Neural cell (in vitro differentiated cells): Measurements from ENCODE around the gene TNS4. TPM values are rescaled to one million over a fixed set of nuclear protein-coding genes. Genes with fewer than 3 reads are reported as not detected.

Source experiments
- H2AFZ ChIP-seq: fragments of 200-600, 300-800 bp; sonication (generic), shearing (Covaris generic); 2 replicates; pipeline ENCODE4 v1.6.0; 2014; ENCODE audit warnings: low read depth, mild to moderate bottlenecking, antibody characterized with exemption, low read length, moderate library complexity
- H3F3A ChIP-seq: fragments of 200-600 bp; shearing (Covaris generic); 2 replicates; pipeline ENCODE4 v1.6.1; 2016; ENCODE audit warnings: mild to moderate bottlenecking, moderate library complexity, mixed read lengths, antibody characterized with exemption, low read length; ENCODE audit not compliant: insufficient read depth, poor library complexity, severe bottlenecking
- H3K27ac ChIP-seq: fragments of 200-600, 300-800 bp; sonication (generic), shearing (Covaris generic); 2 replicates; pipeline ENCODE4 v1.5.1; 2014; ENCODE audit warnings: mild to moderate bottlenecking, low read length, moderate library complexity
- H3K27me3 ChIP-seq: fragments of 300-800, 200-600 bp; sonication (generic), shearing (Covaris generic); 2 replicates; pipeline ENCODE4 v1.6.0; 2014; ENCODE audit warnings: mild to moderate bottlenecking, low read depth, low read length, moderate library complexity; ENCODE audit not compliant: insufficient read depth
- H3K36me3 ChIP-seq: fragments of 300-800, 200-600 bp; sonication (generic), shearing (Covaris generic); 2 replicates; pipeline ENCODE4 v1.5.1; 2014; ENCODE audit warnings: mild to moderate bottlenecking, antibody characterized with exemption, low read length, moderate library complexity; ENCODE audit not compliant: insufficient read depth
- H3K4me2 ChIP-seq: fragments of 300-800, 200-600 bp; sonication (generic), shearing (Covaris generic); 2 replicates; pipeline ENCODE4 v1.6.0; 2014; ENCODE audit warnings: mild to moderate bottlenecking, low read length
- H3K4me3 ChIP-seq: fragments of 300-800, 200-600 bp; sonication (generic), shearing (Covaris generic); 2 replicates; pipeline ENCODE4 v1.5.1; 2014; ENCODE audit warnings: mild to moderate bottlenecking, low read length, moderate library complexity
- H3K79me2 ChIP-seq: fragments of 200-600 bp; shearing (Covaris generic); replicated peaks from 2 replicates; pipeline ENCODE4 v1.6.0; 2014; ENCODE audit warnings: mild to moderate bottlenecking, low read length, moderate library complexity; ENCODE audit not compliant: insufficient read depth
- H3K9ac ChIP-seq: fragments of 300-800, 200-600 bp; sonication (generic), shearing (Covaris generic); 2 replicates; pipeline ENCODE4 v1.6.1; 2016; ENCODE audit warnings: mild to moderate bottlenecking, low read length, mixed read lengths
- H3K9me2 ChIP-seq: fragments of 200-600 bp; shearing (Covaris generic); 2 replicates; pipeline ENCODE4 v1.6.1; 2016; ENCODE audit warnings: mild to moderate bottlenecking, low read length, mixed read lengths; ENCODE audit not compliant: insufficient read depth
- H3K9me3 ChIP-seq: fragments of 200-600, 300-800 bp; sonication (generic), shearing (Covaris generic); 2 replicates; pipeline ENCODE4 v1.6.1; 2016; ENCODE audit warnings: mild to moderate bottlenecking, mixed run types, low read length, moderate library complexity, mixed read lengths
- H4K20me1 ChIP-seq: fragments of 200-600 bp; shearing (Covaris generic); 2 replicates; pipeline ENCODE4 v1.6.1; 2016; ENCODE audit warnings: mild to moderate bottlenecking, mixed run types; ENCODE audit not compliant: insufficient read depth
- CTCF ChIP-seq: fragments of 450-650 bp; IDR thresholded peaks from 2 replicates; pipeline ENCODE4 v1.5.1; 2014; ENCODE audit warnings: antibody characterized with exemption, mild to moderate bottlenecking, moderate library complexity; ENCODE audit not compliant: poor library complexity, severe bottlenecking
- EP300 ChIP-seq: fragments of 450-650 bp; conservative IDR thresholded peaks from 2 replicates; pipeline ENCODE4 v1.6.1; 2014; ENCODE audit warnings: antibody characterized with exemption, mild to moderate bottlenecking, moderate library complexity; ENCODE audit not compliant: poor library complexity, severe bottlenecking
- EZH2 ChIP-seq: fragments of 200-600, 300-800 bp; shearing (Covaris generic), sonication (generic); IDR thresholded peaks from 2 replicates; pipeline ENCODE4 v1.6.1; 2014; ENCODE audit warnings: antibody characterized with exemption, low read length, borderline replicate concordance, mild to moderate bottlenecking; ENCODE audit not compliant: insufficient read depth, poor library complexity, severe bottlenecking
- SMC3 ChIP-seq: fragments of 450-650 bp; conservative IDR thresholded peaks from 2 replicates; pipeline ENCODE4 v1.6.1; 2014; ENCODE audit warnings: antibody characterized with exemption, mild to moderate bottlenecking, moderate library complexity; ENCODE audit not compliant: poor library complexity
- TAF1 ChIP-seq: IDR thresholded peaks from 2 replicates; pipeline ENCODE4 v1.6.1; 2012; ENCODE audit warnings: low read depth
- polyA plus RNA-seq: library from polyadenylated mRNA; depleted of rRNA; stranded (reverse); fragments of >200 nt; gene quantifications from 2 replicates; pipeline ENCODE4 v1.2.3, GENCODE V29; 2014
- TF ChIP-seq, protein P1 (sequence below): IDR thresholded peaks from 2 replicates; pipeline ENCODE4 v1.6.1; 2012; ENCODE audit warnings: borderline replicate concordance

Gene TNS4
- polyA plus RNA-seq, 1 donor from 2014 or later: not detected

DNA sequence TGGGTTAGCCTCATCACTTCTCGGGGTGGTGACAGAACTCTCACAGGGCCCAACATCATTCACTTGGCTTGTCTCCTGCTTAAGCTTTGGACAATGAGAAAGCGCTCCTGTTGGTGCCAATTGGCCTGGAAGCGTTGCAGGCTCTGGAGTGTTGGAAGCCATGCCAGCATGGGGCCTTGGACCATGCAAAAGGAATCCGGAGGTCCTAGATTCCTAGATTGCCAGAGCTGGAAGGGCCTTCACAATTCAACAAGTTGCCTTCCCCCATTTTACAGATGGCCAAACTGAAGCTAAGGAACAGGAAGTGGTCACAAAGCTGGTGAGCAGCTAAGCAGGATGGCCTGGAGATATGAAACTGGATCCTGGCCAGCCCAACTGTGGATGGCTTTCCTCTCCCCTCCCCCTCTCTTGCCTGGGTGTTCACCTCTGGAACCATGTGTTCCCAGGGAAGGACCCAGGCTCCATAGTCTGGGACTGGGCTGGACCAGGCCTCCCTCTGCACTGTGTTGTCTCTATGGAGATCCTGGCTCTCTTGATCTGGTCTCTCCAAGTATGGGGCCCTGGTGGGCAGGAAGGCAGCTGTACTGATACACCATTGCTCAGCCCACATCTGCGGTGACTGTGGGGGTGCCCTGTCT is 64.2 kb downstream of the TNS4 start:
- Histone ChIP-seq H3K27me3 (no peaks in the 10 kb centered on the region), H3K9ac (no peak overlapping the region), H3K9me3 (no peaks in the 10 kb centered on the region), H4K20me1 (no peaks in the 10 kb centered on the region), H3K4me3 (no peak overlapping the region), H3K9me2 (no peaks in the 10 kb centered on the region), H3K4me2 (no peak overlapping the region), H3K27ac (no peak overlapping the region), H3K36me3 (no peaks in the 10 kb centered on the region), H2AFZ (no peak overlapping the region), H3K79me2 (no peaks in the 10 kb centered on the region), H3F3A (no peaks in the 10 kb centered on the region)
- TF ChIP-seq EZH2 (no peak), CTCF (no peak), TAF1 (no peak), SMC3 (no peak), EP300 (no peak)
- TF ChIP-seq, protein P1, sequence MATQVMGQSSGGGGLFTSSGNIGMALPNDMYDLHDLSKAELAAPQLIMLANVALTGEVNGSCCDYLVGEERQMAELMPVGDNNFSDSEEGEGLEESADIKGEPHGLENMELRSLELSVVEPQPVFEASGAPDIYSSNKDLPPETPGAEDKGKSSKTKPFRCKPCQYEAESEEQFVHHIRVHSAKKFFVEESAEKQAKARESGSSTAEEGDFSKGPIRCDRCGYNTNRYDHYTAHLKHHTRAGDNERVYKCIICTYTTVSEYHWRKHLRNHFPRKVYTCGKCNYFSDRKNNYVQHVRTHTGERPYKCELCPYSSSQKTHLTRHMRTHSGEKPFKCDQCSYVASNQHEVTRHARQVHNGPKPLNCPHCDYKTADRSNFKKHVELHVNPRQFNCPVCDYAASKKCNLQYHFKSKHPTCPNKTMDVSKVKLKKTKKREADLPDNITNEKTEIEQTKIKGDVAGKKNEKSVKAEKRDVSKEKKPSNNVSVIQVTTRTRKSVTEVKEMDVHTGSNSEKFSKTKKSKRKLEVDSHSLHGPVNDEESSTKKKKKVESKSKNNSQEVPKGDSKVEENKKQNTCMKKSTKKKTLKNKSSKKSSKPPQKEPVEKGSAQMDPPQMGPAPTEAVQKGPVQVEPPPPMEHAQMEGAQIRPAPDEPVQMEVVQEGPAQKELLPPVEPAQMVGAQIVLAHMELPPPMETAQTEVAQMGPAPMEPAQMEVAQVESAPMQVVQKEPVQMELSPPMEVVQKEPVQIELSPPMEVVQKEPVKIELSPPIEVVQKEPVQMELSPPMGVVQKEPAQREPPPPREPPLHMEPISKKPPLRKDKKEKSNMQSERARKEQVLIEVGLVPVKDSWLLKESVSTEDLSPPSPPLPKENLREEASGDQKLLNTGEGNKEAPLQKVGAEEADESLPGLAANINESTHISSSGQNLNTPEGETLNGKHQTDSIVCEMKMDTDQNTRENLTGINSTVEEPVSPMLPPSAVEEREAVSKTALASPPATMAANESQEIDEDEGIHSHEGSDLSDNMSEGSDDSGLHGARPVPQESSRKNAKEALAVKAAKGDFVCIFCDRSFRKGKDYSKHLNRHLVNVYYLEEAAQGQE: no peak

DNA sequence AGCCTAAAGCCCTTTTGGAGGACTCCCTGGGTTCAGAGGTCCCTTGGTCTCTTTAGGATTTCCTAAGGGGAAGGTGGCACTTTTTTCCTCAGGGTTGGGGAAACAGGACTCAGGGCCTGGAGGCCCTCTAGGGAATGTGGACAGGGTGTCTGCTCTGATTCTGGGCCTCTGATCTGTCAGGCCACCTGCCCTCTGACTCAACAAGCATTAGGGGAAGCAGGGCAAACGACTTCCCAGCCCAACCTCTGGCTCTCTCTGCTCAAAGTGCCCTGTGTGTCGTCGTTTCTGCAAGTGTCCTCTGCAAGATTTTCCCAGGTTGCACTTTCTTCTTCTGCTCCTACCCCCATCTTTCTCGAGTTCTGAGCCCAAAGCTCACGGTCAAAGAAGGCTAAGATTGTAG is 64.8 kb downstream of the TNS4 start:
- no peak overlapping the region for H3K27ac ChIP-seq
- H3K79me2 ChIP-seq: no peaks in the 10 kb centered on the region
- no peak overlapping the region for H3K9ac ChIP-seq
- no peak overlapping the region for H3K4me3 ChIP-seq
- no peak overlapping the region for H3K4me2 ChIP-seq
- no peaks in the 10 kb centered on the region for H3F3A ChIP-seq
- no peak for TF ChIP-seq EP300
- TF ChIP-seq, protein P1: no peak
- H3K9me2 ChIP-seq: no peaks in the 10 kb centered on the region
- H3K27me3 ChIP-seq: no peaks in the 10 kb centered on the region
- H2AFZ ChIP-seq: no peak overlapping the region
- no peaks in the 10 kb centered on the region for H3K9me3 ChIP-seq
- no peaks in the 10 kb centered on the region for H3K36me3 ChIP-seq
- no peaks in the 10 kb centered on the region for H4K20me1 ChIP-seq
